CD4-positive, alpha-beta T cell treated with Interferon gamma for 1 hour (primary cell): ENCODE results near the gene POLR3F.
"Not testable (repeated sequence)": the region's sequence is repeated elsewhere in the genome, so short reads cannot be mapped to it uniquely, and the experiment has no call there.

Source experiments
- DNase-seq: peaks from one replicate; pipeline ENCODE4 v3.0.0-alpha.2; 2020

The POLR3F gene

GRCh38 chr20:18466894-18467730 lies at the start of gene POLR3F, which contains the start of gene DZANK1:
POLR3F (plus strand) TSS chr20:18467390; CDS start chr20:18467507, 117 bp downstream.
DZANK1 (minus strand) TSS chr20:18467030; CDS start chr20:18465358, 1,672 bp downstream.
- peak; percentile 93 for DNase-seq

GRCh38 chr20:18421608-18422007 lies 45.6 kb upstream of the POLR3F start:
- DNase-seq = no peak

GRCh38 chr20:18427214-18427613 lies 40.0 kb upstream of the POLR3F start:
- DNase-seq = no peak

GRCh38 chr20:18428490-18429173 lies 38.6 kb upstream of the POLR3F start:
- no peak for DNase-seq

GRCh38 chr20:18430172-18430826 lies 36.9 kb upstream of the POLR3F start:
- no peak for DNase-seq

- DNase-seq = no peak
These were observed 36.0 kb upstream of the POLR3F start for GRCh38 chr20:18431206-18431605.

- DNase-seq = no peak
These were observed 30.3 kb upstream of the POLR3F start for GRCh38 chr20:18436847-18437246.

GRCh38 chr20:18440403-18440802 lies 26.8 kb upstream of the POLR3F start:
- DNase-seq = no peak

- DNase-seq = no peak
These were observed 23.3 kb upstream of the POLR3F start for GRCh38 chr20:18443886-18444285.

- DNase-seq = no peak
These were observed 10.6 kb upstream of the POLR3F start for GRCh38 chr20:18456600-18456999.

GRCh38 chr20:18465536-18466200 lies 1.5 kb upstream of the POLR3F start:
- DNase-seq = no peak

- no peak for DNase-seq
These were observed 656 bp upstream of the POLR3F start for GRCh38 chr20:18466574-18466893.

- DNase-seq = no peak
These were observed 10.0 kb downstream of the POLR3F start for GRCh38 chr20:18477218-18477617.

GRCh38 chr20:18477821-18478220 lies 10.6 kb downstream of the POLR3F start:
- no peak for DNase-seq

GRCh38 chr20:18481596-18481995 lies 14.4 kb downstream of the POLR3F start:
- DNase-seq = no peak

GRCh38 chr20:18488301-18488700 lies 21.1 kb downstream of the POLR3F start:
- DNase-seq = no peak

- DNase-seq = no peak
These were observed 28.9 kb downstream of the POLR3F start for GRCh38 chr20:18496042-18496441.

GRCh38 chr20:18496740-18497592 lies 29.8 kb downstream of the POLR3F start, which contains the start of gene RBBP9:
RBBP9 (minus strand) TSS chr20:18497225; CDS start chr20:18497167, 58 bp downstream.
- peak; percentile 77 for DNase-seq

GRCh38 chr20:18497603-18498002 lies 30.4 kb downstream of the POLR3F start:
- DNase-seq = no peak

GRCh38 chr20:18501672-18502071 lies 34.5 kb downstream of the POLR3F start:
- DNase-seq = not testable (repeated sequence)

GRCh38 chr20:18504479-18505060 lies 37.4 kb downstream of the POLR3F start:
- DNase-seq = peak; percentile 51

- peak; percentile 4 for DNase-seq
These were observed 39.6 kb downstream of the POLR3F start for GRCh38 chr20:18506744-18507143.
